GF-D8 (cell line): ENCODE data around the gene LRRC10B.

Experiments used
- DNase-seq: peaks from one replicate; lab custom pipeline; 2025; lab: John Stamatoyannopoulos, UW

Gene LRRC10B

DNA sequence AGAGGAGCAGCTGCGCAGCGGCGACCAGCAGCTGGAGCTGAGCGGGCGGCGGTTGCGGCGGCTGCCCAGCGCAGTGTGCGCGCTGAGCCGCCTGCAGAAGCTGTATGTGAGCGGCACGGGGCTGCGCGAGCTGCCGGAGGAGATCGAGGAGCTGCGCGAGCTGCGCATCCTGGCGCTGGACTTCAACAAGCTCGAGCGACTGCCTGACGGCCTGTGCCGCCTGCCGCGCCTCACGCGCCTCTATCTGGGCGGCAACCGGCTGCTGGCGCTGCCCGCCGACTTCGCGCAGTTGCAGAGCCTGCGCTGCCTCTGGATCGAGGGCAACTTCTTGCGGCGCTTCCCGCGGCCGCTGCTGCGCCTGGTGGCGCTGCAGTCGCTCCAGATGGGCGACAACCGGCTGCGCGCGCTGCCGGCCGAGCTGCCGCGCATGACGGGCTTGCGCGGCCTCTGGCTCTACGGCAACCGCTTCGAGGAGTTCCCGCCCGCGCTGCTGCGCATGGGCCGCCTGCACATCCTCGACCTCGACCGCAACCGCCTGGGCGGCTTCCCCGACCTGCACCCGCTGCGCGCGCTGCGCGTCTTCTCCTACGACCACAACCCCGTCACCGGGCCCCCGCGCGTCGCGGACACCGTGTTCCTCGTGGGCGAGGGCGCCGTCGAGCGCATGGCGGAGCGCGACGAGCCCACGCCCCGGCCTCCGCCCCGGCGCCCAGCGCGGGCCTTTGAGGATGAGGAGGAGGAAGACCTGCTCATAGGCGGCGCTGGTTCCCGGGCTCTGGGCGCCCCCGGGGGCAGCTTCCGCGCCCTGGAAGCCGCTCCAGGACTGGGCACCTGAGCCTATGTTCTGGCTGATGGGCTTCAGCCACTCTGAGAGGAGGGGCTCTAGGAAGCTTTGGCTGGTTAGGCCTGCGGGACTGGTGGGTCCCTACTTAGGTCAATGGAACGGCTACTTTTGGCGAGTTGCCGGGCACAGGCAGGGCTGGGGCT is 787 bp downstream of the LRRC10B start:
- DNase-seq = no peak

DNA sequence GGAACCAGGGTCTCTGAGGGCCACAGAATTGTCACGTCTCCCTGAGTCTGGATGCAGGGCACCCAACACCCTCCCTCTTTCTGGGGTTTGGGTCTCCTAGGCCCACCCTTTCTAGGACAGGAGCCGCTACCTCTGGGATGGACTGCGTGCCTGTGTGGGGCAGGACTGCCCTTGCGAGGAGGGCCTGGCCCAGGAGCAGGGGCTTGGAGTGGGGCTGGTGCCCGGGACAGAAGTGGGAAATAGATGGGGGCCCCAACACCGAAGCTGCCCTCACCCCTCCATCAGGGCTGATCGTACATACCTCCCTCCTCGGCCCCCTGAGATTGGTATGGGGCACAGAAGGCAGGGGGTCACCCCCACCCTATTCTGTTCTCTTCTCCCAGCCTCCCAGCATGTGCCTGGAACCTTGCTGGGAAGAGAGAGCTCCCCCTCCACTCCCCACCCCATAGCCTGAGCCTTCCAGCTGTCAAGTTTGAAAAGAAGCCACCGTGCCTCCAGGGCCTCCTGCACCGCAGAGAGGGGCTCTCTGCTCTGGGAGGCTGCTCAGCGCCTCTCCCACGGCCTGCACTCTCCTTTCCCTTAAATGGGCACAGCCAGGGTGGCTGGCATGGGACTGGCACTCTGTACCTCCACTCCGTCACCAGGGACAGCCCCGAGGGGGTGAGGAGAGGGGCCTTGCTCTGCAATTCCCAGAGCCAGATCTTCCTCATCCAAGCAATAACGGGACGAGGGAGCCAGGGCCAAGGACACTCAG is 1.8 kb downstream of the LRRC10B start:
- DNase-seq = no peak

DNA sequence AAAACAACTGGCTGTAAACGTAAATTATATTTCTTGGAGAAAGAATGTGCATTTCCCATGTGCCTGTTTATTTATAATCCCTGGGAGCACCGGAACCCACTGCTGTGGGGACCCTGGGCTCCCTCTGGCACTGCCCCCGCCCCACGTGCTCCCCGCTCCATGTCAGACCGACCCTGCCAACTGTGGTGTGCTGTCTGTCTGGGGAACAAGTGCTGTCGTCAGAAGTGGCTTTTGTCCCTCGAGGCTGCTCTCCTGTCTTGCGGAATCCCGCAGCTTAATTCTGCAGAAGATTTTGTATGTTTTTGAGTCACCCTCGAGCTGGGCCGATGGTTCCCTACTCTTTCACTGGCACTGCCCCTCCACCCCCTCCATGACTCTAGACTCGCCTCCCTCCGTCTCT is 2.4 kb downstream of the LRRC10B start:
- no peak for DNase-seq

DNA sequence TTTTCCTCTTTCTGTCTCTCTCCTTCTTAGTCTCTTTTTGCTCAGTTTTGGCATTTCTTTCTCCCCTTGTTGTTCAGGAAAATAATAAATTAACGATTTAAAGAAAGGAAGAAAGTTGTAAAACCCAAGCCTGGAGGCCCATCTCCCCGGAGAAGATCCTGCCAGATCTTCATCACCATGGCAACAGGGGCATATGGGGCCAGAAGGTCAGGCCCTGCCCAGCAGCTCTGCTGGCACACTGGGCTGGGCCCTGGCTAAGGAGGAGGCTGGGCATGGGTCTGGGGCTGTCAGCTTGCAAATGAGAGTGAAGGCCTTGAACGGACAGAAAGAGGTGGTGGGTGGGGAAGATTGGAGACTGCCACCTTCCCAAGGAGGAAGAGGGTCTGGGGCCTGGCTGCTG is 2.8 kb downstream of the LRRC10B start:
- DNase-seq = no peak

DNA sequence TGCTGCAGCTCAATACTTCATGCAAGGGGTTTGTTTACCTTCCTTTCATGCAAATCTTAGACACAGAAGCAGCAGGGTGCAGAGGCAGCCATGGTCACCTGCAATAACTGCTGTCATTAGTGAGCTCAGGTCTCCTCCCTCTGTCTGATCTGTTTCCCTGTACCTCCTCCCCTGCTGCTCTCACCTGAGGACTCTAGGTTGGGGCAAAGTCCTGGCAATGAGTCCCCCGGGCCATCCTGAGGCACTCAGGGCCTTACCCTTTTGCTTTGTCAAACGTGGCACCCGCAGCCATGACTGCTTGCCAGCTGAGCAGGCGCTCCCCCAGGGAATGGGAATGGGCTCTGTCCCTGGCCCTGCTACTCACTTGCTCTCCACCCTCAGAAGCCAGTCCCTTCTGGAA is 3.9 kb downstream of the LRRC10B start:
- DNase-seq = no peak

DNA sequence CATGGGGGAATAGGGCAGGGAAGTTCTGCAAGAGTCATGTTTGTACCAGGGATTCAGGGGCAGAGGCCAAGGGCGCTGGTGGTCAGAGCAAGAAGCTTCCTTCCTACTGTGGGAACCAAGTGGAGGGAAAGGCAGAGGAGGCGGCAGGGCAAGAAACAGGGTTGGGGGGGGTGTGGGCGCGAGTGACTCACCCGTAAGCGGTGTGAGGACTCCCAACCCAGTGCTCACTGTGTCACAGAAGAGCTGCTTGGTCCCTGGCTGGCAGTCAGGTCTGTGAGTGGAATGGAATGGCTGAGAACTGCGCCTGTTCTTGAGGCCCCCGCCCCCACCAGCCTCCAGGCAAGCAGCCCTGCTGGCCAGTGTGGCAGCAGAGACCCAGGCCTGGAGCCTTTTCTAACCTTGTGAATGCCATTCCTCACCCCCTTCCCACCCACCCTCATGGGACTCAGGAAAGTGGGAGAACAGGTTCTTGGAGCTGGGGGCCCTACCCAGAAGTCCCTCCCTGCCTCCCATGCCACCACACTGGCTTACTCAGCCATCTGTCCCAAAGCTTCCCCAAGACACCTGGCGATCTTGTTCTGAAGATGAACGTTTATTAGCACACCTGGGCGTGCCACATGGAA is 4.7 kb downstream of the LRRC10B start:
- DNase-seq = no peak

DNA sequence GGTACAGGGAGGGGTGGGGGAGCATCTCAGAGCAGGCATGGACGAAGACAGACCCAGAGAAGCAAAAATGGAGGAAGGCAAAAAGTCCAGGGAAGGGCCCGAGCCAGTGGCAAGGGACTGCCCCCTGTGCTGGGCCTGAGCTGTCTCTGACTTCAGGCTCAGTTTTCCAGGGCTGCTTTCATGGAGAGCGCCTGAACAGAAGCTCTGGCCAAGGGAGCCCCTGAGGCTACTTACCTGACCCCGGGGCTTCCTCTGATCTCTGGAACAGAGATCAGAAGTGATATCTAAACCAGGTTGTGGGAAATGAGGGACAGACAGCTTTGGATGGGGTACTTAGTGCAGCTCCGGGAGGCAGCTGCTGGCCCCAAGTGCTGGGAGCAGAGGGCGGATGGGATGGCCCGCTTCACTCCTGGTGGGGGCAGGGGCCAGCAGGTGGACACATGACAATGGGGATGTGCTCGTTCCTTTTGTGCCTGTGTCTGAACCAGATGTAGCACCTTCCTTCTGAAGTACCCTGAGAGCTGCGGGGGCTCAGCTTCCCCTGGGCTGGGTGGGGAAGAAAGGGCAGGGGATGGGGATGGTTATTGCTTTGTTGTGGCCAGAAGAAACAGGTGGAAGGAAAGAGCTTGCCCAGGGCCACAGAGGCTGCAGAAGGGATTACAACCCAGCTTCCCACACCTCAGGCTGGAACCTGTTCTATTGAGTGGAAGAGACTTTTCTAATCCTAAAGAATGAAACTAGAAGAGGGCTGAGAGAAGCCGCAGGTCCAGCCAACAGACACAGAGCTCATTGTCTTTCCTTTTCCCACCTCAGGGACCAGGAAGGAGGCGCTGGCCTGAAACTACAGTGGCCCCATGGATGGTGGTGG is 5.7 kb downstream of the LRRC10B start:
- no peak for DNase-seq

DNA sequence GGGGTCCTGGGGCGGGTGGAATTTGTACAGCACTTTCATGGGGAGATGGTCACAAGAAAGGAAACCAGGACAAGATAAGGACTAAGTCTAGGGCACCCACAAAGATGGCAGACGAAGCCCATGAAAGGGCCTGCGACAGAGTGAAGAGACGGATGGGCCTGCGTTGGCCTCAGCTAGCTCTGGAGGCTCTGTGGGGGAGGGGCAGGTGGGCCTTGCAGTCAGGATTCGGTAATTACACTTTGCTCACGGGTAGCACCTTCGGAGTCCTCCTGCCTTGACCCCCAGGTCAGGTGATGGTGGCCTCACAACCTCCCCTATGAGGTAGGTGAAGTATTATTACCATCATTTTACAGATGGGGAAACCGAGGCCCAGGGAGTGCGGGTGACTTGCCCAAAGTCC is 7.1 kb downstream of the LRRC10B start:
- DNase-seq = no peak

DNA sequence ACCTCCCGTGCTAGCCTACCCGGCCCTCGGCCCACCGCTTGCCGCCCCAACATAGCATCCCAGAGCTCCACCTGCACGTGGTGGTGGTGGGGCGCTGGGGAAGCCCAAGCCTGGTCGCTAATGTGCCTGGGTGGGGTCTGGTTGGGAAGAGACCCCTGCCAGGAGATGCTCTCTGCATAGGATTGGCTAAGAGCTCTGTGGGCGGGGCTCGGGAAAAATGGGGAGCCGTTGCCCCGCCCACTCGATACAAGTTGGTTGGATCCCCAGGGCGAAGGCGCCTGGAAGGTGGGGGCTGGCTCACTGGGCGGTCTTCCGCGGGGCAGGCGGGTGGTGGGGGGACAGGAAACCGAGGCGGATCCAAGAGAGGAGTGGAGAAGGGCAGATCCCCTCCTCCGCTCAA is 7.6 kb downstream of the LRRC10B start:
- no peak for DNase-seq

DNA sequence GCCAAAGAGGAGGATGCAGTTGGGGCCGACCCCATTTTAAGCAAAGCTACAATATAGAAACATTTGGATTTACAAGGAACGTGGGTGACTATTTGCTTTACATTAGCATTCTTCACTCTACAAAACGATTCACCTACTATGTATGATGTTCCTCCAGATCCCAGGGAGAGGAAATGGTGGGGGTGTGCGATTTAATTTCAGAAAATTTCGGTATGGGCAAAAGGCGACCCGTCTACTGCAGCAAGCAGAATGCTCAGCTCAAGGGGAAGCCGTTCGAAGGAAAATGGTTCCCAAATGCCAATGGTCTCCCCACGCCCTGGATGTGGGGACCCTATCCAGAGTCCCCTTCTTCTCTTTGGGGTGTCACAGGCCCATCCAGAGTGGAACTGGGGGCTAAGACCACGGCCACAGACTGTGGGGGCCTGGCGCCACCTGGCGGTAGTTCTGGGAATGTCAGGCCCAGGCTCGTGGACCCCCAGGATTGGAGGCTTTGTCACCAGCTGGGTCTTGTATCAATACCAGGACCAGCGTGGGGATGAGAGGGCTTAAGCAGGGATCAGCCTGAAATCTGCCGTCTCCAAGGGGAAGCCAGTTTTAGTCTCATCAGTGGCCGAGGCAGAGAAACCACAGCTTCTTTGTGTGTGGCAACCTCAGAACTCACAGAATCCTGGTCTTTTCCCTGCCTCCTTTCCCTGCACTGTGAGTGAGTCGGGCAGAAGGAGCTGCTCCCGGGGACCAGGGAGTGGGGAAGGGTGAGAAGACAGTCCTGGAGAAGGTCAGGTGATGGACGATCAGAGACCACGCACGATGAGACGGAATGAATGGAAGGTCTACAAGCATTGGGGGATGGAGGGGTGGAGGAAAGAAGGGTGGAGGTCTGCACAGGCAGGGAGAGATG is 8.4 kb downstream of the LRRC10B start:
- DNase-seq = no peak

DNA sequence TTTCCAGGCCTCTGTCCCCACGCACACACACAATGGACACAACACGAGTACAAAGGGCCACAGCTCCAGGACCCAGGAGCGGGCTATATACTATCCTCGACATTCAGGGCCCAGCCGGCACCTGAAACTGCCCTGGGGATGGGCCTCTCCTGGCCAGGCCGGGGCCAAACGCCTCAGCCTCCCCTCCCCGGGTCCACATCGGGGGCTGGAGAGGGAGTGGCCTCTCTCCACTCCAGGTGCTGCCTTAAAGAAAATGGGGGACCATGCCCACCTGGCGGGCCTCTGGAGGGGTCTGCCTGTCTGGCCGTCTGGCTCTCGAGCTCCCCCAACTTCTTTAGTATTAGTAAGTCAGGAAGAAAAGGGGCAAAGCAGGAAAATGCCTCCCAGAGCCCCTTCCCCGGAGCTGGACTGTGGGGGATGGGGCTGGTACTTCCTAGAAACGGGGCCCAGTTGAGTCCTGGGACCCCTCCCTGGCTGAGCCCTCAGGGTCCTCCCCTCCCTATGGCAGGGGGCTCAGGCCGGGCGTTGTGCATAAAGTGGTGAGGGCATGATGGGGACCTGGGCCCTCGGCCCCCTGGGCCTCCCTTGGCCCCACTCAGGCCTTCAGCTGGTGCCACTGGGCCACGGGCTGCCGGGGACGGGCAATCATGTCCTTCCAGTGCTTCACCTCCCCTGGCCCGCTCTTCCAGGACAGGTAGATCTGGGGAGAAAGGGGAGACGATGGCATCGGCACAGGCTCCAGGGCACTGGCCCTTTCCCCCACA is 9.7 kb downstream of the LRRC10B start:
- no peak for DNase-seq

DNA sequence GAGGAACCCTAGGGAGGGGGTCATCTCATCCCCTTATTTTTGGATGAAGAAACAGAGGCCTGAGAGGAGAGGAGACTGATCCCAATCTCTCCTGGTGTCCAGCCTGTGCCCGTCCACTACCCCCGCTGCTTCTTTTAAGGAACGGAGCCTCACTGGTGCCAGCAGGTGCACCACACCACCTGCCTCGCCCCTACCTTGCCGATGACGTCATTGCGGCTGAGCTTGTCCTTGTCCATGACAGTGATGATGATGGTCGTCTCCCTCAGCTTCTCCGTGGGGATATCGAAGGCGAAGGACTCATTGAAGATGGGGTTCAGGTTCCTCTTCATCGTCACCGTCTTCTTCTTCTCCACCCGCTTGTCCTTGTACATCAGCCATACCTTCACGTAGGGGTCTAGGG is 14.3 kb downstream of the LRRC10B start:
- DNase-seq = no peak

DNA sequence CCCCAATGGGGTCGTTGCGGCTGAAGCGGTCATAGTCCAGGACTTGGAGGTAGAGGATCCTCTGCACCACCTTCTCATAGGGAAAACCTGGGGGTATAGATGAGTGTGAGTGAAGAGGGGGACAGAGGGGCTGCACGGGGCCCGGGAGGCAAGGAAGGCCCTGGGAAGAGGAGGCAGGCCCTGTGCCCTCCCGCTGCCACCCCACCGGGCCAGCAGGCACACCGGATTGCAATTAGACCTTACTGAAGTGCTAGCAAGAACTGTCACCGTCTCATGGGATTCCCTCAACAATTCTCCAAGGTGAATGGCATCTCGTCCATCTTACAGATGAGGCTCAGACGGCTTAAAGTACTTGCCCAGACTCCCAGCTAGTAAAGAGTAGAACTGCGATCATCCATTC is 15.9 kb downstream of the LRRC10B start:
- DNase-seq = no peak

DNA sequence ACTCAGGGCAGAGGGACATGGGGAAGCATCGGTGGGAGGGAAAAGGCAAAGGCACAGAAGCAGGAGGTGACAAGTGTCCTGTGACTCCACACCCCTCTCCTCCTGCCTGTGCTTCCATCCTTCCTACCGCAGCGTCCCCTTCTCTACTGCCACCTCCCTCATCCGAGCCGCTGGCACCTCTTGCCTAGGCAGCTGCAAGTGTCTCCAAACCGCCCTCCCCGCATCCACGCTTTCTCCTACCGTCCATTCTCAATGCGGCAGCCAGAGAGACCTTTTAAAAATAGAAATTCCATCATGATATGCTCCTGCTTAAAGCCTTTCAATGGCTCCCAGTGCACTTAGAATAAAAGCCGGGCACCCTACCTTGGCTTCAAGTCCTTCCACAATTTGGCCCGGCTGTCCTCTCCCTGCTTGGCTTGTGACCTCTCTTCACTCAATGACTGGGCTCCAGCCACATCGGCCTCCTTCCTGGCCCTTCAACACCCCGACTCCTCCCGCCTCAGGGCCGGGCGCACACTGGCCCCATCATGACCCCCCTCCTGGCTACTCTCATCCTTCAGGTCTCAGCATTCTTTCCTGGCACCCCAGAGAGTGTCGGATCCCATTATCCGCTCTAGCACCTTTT is 16.5 kb downstream of the LRRC10B start:
- no peak for DNase-seq

DNA sequence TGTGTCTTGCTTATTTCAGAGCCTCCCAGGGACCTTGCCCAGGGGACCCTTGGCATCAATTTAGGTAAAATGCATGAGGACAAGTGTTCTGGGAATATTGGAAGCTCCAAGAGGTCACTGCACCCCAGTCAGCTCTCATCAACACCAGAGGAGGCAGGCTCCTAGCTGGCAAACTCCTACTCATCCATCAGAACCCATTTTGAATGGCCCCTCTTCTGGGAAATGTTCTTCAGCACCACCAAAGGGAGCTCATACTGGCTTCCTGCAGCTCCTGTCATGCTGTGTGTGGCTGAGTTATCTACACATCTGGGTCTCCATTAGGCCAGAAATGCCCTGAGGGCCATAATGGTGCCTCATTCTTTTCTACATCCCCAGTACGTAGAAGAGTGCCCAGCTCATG is 17.7 kb downstream of the LRRC10B start:
- no peak for DNase-seq

DNA sequence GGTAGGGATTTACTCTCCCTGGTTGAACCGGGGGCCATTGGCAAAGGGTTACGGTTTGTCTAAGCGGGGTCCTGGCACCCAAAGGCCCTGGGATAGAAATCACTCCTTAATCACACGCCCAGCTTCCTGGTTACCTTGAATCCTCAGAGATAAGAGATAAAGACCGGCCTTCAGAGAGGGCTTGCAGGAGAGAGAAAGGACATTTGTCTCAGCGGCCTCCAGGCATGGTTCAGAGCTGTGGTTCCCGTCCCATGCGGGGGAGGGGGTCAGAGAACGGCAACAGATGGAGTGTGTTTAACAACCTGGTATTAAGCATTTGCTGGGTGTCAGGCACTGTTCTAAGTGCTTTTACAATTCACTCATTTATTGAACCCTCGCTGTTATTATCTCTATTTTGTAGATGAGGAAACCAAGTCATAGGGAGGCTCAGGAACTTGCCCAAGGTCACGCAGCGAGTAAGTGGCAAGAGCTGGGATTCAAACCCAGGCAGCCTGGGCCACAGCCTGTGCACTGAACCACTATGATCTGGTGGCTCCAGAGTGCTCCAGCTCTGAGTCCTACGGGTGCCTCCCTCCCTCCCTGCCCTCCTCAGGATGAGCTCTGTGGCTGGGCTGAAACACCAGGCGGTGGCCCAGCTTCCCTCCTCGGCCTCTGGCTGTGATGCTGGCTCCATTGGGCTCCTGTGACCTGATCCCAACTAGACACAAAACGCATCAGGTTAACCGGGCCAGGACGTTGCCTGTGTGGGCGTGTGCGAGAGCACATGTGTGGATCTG is 18.6 kb downstream of the LRRC10B start:
- no peak for DNase-seq

DNA sequence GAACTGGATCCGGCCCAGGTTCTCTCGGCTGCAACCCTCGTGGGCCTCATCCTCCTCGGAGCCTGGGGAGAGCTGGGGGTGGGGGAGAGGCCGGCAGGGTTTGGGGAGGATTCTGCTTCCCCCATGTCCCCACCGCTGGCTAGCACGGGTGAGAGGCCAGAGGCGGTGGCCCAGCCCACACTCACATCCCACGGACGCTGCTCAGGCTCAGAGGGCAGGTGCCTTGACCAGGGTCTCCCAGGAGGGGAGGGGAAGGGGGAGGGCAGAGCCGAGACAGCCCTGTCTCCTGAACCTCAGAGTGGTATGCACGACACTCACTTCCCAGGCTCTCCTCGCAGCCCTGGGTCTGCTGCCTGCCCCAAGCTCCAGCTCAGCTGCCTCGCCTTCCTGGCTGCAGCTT is 19.6 kb downstream of the LRRC10B start:
- no peak for DNase-seq

DNA sequence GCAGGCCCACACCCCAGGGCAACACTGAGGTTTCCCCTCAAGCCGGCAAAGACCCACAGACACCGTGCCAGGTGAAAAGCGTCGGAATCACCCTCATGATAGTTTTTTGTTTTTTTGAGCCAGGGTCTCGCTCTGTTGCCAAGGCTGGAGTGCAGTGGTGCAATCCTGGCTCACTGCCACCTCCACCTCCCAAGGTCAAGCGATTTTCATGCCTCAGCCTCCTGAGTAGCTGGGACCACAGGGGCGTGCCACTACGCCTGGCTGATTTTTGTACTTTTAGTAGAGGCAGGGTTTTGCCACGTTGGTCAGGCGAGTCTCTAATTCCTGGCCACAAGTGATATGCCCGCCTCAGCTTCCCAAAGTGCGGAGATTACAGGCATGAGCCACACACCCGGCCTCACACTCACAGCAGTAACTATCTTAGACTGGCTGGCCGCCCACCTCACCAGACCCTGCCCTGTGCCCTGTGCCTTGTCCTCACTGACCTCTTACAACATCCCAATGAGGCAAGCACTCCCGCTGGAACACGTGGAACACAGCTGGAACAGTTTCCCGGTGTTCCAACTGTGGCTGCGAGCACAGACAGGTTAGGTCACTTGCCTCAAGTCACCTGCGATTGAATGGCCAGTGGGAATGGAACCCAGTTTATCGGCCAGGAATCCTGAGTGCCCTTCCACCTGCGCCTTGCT is 21.1 kb downstream of the LRRC10B start:
- no peak for DNase-seq
